ENCODE results near the gene CR1.
"Not testable (repeated sequence)": the region's sequence is repeated elsewhere in the genome, so short reads cannot be mapped to it uniquely, and the experiment has no call there.

CR1 gene

GRCh38 chr1:207503950-207504349, 8.0 kb downstream of the CR1 start:
- no peak for DNase-seq (ENCODE audit: low spot score)

DNA sequence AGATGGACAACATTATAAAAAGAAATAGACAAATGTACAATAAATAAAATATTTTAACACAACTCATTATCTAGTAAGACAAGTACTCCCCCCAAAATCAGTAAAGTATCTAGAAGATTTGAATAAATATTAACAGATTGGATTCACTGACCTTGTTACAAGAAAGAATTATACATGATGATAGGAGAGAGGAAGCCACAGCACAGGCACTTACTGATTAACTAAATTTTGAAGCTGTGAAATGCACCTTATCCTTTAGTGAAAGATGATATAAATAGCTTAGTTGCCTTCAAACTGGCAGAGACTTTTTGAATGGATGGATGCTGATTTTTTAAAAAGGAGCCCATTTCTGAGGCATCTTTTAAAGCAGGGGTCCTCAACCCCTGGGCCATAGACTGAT, 8.5 kb downstream of the CR1 start:
- DNase-seq (ENCODE audit: low spot score), result no peak

DNA sequence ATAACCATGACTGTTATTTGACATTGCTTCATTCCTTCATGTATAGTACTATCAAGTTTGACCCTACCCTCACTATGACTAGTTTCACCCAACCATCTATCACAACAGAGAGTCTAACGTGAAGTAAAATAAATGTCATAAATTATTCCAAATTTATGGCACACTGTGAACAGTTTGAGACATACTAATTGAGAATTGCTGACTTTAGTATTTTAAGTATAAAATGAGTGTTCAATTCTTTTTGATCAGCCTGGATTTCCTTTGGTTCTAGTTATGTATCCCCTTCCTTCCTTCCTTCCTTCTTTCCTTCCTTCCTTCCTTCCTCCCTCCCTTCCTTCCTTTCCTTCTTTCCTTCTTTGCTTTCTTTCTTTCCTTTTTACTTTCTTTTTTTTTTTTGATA, 14.5 kb downstream of the CR1 start:
- no peak for DNase-seq (ENCODE audit: low spot score)

GRCh38 chr1:207514890-207515289, 18.9 kb downstream of the CR1 start:
- DNase-seq (ENCODE audit: low spot score), result no peak

- no peak for DNase-seq (ENCODE audit: low spot score)
These were observed 20.8 kb downstream of the CR1 start for GRCh38 chr1:207516729-207517128.

- no peak for DNase-seq (ENCODE audit: low spot score)
These were observed 22.8 kb downstream of the CR1 start for GRCh38 chr1:207518608-207519236.

GRCh38 chr1:207519505-207520399, 23.8 kb downstream of the CR1 start:
- no peak for DNase-seq (ENCODE audit: low spot score)

DNA sequence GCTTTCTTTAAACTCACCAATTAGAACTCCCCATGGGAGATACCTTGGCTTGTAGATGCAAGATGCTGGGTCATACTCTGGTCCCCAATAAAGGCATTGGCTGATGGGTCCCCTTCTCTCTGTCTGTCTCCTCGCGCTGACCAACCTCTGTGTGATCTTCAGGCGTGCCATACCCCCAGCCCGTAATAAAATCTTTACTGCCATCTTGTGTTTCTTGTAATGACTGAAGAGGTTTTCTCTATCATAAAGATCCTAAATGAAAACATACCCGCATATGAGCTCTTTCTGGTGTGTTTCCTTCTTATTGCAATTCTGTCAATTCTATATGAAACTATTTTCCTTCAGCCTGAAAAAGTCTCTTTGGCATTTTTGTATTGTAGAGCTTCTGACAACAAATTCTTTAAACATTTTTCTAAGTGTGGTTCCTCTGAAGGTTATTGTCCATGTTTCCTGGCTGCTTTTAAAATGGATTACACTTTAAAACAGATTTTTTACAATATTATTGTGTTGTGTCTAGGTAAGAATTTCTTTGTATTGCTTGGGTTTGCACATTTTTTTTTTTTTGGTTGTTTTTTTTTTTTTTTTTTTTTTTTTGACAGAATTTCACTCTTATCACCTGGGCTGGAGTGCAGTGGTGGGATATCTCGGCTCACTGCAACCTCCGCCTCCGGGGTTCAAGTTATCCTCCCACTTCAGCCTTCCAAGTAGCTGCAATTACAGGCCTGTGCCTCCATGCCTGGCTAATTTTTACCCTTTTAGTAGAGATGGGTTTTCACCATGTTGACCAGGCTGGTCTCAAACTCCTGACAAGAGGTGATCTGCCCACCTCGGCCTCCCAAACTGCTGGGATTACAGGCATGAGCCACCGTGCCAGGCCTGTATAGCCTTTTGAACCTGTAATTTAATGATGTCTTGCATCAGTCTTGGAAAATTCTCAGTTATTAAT, 24.7 kb downstream of the CR1 start:
- not testable (repeated sequence) for DNase-seq (ENCODE audit: low spot score)

DNA sequence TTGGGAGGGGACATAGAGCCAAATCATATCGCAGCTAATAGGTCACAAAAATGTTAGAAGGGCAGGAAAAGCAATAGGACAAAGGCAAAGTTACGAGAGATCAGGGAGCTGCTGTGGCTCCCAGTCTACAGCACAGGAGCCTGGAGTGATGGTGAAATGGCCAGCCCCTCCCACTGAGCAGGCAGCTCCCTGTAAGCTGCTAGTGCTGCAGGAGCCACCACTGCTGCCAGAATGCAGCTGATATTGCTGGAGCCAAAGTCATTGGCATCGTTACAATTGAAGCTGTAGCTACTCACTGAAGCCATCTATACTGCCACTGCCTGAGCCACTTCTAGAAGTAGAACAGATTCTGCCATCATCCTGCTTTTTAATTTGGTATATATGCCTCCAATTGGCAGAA, 29.3 kb downstream of the CR1 start:
- not testable (repeated sequence) for DNase-seq (ENCODE audit: low spot score)

GRCh38 chr1:207528401-207528800, 32.4 kb downstream of the CR1 start:
- DNase-seq (ENCODE audit: low spot score), result not testable (repeated sequence)

DNA sequence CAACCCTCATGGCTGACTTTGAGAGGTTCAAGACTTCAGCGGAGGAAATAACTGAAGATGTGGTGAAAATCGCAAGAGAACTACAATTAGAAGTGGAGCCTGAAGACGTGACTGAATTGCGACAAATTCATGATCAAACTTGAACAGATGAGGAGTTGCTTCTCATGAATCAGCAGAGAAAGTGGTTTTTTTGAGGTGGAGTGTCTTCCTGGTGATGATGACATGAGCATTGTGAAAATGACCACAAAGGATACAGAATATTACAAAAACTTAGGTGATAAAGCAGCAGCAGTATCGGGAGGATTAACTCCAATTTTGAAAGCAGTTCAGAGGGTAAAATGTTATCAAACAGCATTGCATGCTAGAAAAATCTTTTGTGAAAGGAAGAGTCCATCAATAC, 40.3 kb downstream of the CR1 start:
- DNase-seq (ENCODE audit: low spot score), result not testable (repeated sequence)

DNA sequence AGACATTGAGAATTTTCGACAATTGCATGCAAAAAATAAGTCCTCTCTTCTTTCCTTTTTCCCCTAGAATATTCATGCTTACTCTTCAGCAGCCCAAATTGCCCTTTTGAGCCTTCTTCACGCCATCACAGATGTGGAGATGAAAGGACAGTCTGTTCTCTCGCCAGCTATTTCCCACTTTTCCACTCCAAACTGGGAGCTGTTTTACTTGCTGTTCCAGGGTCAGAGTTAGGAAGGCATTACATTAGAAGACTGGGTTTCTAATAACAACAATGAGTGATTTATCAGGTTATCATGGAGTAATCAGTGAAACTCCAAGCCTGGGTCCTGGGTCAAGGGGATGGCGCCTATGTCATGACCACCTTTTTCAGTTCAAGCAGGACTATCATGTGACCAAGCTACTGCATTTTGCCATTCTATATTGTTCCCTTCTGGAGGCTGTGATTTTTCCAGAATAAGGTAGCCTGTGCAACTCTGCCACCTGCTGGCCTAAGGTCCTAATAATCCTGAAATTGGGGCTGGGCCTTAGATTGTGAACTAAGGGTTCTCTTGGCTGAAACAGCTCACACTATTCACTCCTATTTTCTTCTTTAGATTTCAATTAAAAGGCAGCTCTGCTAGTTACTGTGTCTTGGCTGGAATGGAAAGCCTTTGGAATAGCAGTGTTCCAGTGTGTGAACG, 50.9 kb downstream of the CR1 start:
- not testable (repeated sequence) for DNase-seq (ENCODE audit: low spot score)

DNA sequence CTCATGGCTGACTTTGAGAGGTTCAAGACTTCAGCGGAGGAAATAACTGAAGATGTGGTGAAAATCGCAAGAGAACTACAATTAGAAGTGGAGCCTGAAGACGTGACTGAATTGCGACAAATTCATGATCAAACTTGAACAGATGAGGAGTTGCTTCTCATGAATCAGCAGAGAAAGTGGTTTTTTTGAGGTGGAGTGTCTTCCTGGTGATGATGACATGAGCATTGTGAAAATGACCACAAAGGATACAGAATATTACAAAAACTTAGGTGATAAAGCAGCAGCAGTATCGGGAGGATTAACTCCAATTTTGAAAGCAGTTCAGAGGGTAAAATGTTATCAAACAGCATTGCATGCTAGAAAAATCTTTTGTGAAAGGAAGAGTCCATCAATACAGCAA, 58.9 kb downstream of the CR1 start:
- not testable (repeated sequence) for DNase-seq (ENCODE audit: low spot score)

DNA sequence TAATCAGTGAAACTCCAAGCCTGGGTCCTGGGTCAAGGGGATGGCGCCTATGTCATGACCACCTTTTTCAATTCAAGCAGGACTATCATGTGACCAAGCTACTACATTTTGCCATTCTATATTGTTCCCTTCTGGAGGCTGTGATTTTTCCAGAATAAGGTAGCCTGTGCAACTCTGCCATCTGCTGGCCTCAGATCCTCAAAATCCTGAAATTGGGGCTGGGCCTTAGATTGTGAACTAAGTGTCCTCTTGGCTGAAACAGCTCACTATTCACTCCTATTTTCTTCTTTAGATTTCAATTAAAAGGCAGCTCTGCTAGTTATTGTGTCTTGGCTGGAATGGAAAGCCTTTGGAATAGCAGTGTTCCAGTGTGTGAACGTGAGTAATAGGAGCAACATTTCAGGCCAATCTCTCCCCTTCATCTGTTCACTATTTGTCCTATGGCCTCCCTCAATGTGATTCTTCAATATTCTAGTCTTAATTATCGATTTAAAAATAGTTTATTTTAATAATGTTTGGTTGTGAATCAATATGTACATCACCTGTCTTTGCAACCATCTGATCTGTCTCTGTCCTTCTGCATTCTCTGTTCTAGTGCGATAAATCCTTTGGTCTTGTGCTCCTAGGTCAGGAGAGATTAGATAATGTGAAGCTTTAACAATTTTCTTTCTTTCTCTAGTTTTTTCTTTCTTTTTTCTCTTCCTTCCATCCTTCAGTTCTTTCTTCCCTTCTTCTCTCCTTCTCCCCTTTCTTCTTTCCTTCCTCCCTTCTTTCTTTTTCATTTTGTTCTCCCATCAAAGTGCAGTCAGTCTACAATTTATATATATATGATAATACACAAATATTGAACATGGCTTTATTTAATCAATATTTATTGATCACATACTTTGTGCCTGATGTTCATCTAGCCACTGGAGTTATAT, 69.8 kb downstream of the CR1 start:
- no peak for DNase-seq (ENCODE audit: low spot score)

DNA sequence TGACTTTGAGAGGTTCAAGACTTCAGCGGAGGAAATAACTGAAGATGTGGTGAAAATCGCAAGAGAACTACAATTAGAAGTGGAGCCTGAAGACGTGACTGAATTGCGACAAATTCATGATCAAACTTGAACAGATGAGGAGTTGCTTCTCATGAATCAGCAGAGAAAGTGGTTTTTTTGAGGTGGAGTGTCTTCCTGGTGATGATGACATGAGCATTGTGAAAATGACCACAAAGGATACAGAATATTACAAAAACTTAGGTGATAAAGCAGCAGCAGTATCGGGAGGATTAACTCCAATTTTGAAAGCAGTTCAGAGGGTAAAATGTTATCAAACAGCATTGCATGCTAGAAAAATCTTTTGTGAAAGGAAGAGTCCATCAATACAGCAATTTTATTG, 76.0 kb downstream of the CR1 start:
- not testable (repeated sequence) for DNase-seq (ENCODE audit: low spot score)

DNA sequence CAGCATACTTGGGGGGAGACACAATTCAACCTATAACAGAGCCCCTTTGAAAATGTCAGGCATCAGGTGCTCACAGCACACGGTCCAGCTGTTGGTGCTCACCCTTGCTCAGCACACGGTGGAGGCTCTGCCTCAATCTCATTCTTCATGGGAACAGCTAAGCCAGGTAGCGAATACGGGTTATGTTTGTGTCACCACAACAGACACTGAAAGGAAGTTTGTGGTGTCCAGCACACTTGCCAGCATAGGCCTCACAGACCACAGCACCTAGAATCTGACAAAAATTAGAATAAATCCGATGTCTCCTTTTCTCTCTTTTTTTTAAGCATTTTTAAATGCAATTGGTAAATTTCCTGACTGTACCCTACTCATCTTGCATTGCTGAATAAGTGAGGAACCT, 77.1 kb downstream of the CR1 start:
- DNase-seq (ENCODE audit: low spot score), result not testable (repeated sequence)

GRCh38 chr1:207575381-207575780, 79.4 kb downstream of the CR1 start:
- DNase-seq (ENCODE audit: low spot score), result not testable (repeated sequence)

DNA sequence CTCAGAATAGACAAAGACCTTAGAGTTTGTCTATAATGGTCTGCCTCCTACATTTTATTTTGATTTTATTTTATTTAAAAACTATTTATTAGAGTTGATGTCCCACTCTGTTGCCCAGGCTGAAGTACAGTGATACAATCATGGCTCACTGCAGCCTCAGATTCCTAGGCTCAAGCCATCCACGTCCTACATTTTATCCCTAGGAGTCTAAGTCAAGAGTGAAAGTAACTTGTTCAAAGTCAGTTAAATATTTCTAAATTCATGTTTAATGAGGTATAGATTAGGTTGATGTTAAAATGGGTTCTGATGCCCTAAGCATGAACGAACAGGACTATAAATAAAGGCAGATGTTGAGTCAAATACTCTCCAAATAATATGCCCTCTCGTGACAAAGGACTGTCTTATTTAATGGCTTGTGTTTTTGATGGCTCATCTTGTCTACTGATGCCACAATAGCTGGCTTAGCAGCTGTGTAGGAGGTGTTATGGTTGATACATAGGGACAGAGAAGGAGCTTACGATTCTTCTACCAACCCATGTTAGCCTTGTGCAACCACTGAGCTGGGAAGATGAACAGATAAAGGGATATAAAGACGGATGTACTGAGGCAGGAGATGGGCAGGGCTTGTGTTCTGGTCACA, 83.0 kb downstream of the CR1 start:
- DNase-seq (ENCODE audit: low spot score), result no peak

DNA sequence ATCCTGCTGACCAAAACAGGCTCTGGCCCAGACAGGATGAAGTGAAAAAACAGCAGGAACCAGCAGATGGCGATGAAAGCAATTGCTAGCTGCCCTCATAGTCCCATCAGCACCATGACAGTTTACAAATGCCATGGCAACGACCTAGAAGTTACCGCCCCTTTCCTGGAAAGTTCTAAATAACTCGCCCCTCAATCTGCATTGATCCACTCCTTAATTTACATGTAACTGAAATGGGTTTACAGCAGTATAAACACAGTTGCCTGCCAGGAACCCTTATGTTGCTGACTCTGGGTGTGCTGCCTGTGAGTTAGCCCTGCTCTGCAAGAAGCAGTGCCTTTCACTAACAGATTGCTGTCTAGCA, 83.5 kb downstream of the CR1 start:
- DNase-seq (ENCODE audit: low spot score), result peak; percentile 50

DNA sequence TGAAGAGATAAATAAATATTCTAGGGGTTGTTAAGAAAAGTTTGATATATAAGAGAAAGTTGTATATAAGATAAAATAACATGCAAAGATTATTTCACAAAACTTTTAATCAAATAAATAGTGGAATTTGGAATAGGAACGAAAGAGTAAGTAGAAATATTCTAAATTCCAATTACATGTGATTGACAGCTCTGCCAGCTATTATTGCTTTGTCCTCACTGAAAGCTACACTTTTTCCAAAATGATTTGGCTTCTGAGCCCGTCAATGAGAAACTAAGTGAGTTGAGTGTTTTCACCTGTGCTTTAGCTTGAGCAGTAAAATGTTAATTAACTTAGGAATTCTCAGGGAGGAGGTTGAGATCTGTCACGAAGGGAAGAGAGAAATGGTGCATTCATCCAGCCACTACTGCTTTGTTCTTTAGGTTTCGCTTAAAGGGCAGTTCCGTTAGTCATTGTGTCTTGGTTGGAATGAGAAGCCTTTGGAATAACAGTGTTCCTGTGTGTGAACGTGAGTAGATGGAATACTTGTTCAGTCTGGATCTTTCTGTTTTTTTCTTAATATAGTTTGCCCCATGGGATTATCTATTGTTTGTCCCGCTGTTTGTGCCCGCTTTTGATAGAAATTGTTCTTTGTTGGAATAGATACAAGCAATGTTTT, 85.7 kb downstream of the CR1 start:
- peak; percentile 65 for DNase-seq (ENCODE audit: low spot score)

All from COLO829 (cell line).